ENCODE measurements around the gene TNIP2. TPM values are rescaled to one million over a fixed set of nuclear protein-coding genes. Genes with fewer than 3 reads are reported as not detected.

TNIP2 gene
- total RNA-seq, 1 experiment from 2014 or later = 41.0 TPM

GRCh38 chr4:2762048-2762447 is 5.9 kb upstream of the TNIP2 start:
- no peak for ATAC-seq
- Histone ChIP-seq H3K36me3 (ENCODE audit: control insufficient read depth in 1 of 2, insufficient read depth in 2 of 2, low read length in 2 of 2) (no peaks in the 10 kb centered on the region), H3K79me2 (ENCODE audit: insufficient read depth, low read length) (no peaks in the 10 kb centered on the region), H3K4me1 (ENCODE audit: control insufficient read depth in 1 of 2, insufficient read depth in 2 of 2, low read length in 2 of 2) (peaks cover 12 to 30% of the 10 kb centered on the region in 2 experiments), H4K20me1 (ENCODE audit: insufficient read depth) (no peaks in the 10 kb centered on the region), H3K4me2 (ENCODE audit: low read length) (peak overlapping the region; percentile 43), H3K9ac (ENCODE audit: low read length) (no peak overlapping the region), H3K27me3 (ENCODE audit: insufficient read depth, low read length) (no peaks in the 10 kb centered on the region), H3K4me3 (replicated peaks in 1 of 2; ENCODE audit: low read depth in 1 of 2, low read length in 2 of 2) (no peak overlapping the region), H3K9me2 (ENCODE audit: insufficient read depth) (no peaks in the 10 kb centered on the region), H2AFZ (ENCODE audit: low read depth, low read length, poor library complexity, severe bottlenecking) (no peak overlapping the region), H3K9me3 (ENCODE audit: control insufficient read depth in 1 of 2, insufficient read depth in 1 of 2, low read depth in 1 of 2, low read length in 2 of 2) (no peaks in the 10 kb centered on the region), H3K27ac (ENCODE audit: low read depth, low read length) (no peak overlapping the region)
- intact Hi-C loops (cut with micrococcal nuclease) = no loop called here
- no peak for TF ChIP-seq EZH2 (IDR thresholded peaks at IDR 0.05)
- TF ChIP-seq SRF (IDR thresholded peaks at IDR 0.05; ENCODE audit: low read depth) = no peak
- TF ChIP-seq POLR2AphosphoS5 (IDR thresholded peaks at IDR 0.05; ENCODE audit: low read depth, low read length) = no peak
- TF ChIP-seq, protein P1, sequence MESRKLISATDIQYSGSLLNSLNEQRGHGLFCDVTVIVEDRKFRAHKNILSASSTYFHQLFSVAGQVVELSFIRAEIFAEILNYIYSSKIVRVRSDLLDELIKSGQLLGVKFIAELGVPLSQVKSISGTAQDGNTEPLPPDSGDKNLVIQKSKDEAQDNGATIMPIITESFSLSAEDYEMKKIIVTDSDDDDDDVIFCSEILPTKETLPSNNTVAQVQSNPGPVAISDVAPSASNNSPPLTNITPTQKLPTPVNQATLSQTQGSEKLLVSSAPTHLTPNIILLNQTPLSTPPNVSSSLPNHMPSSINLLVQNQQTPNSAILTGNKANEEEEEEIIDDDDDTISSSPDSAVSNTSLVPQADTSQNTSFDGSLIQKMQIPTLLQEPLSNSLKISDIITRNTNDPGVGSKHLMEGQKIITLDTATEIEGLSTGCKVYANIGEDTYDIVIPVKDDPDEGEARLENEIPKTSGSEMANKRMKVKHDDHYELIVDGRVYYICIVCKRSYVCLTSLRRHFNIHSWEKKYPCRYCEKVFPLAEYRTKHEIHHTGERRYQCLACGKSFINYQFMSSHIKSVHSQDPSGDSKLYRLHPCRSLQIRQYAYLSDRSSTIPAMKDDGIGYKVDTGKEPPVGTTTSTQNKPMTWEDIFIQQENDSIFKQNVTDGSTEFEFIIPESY (IDR thresholded peaks at IDR 0.05; ENCODE audit: extremely low read depth, insufficient replicate concordance, low read length) = no peak
- TF ChIP-seq CBX3 (IDR thresholded peaks at IDR 0.05; ENCODE audit: low read depth) = no peak
- no peak for TF ChIP-seq FOSL1 (IDR thresholded peaks at IDR 0.05; ENCODE audit: low read depth)
- ChIA-PET RAD21 (ENCODE audit: low non-redundant PET in 1 of 2, low total read pairs in 2 of 2, uncharacterized antibody in 2 of 2, unreplicated experiment in 2 of 2) (interaction anchor here in 1 of 2 experiments (1.0 kb wide), 1 partner anchor 173 kb away, joined by 3 read pairs; no protein-coding TSS in a partner anchor), CTCF (interaction anchor here (1.3 kb wide), 1 partner anchor 248 kb away, joined by 3 read pairs; no protein-coding TSS in a partner anchor), POLR2A (interaction anchor here (0.9 kb wide), 1 partner anchor 173 kb away, joined by 3 read pairs; no protein-coding TSS in a partner anchor)
- DNase-seq (ENCODE audit: low read depth, low spot score) = no peak
- no TSS peak for BruUV-seq (replicated peaks)

Data from HCT116 (cell line).